Colon (tissue), 2 donors: ENCODE measurements around the gene KCNJ2.

Experiments
- FAIRE-seq: peaks from 2 replicates; lab custom pipeline; 2012; peaks lifted over from hg19 to GRCh38; lab: Jason Lieb, UNC
- donor health status: control.
- donor health status: control.

The KCNJ2 gene

GRCh38 chr17:70205401-70205800, 36.1 kb downstream of the KCNJ2 start:
- no peak for FAIRE-seq

- no peak for FAIRE-seq
These were observed 37.2 kb downstream of the KCNJ2 start for GRCh38 chr17:70206361-70207010.

DNA sequence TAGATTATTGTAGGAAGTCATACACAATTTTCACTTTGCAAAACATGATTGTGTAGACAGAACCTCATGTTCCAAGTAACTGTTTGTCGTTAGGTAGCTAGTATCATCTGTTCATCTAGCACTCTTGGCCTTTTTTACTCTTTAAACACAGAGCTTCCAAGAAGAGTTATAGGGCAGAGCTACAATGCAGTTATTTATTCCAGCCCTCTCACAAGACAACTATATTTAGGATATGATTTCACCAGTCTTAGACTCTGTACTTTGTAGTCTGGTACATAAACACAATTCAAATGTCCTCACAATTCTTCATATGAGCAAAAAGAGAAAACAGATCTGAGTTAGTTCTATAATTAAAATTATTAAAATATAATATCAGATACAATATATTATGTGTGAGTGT, 37.9 kb downstream of the KCNJ2 start:
- no peak for FAIRE-seq

- no peak for FAIRE-seq
These were observed 38.9 kb downstream of the KCNJ2 start for GRCh38 chr17:70208080-70208794.

- no peak for FAIRE-seq
These were observed 39.7 kb downstream of the KCNJ2 start for GRCh38 chr17:70208825-70209555.

- FAIRE-seq, result no peak
These were observed 46.3 kb downstream of the KCNJ2 start for GRCh38 chr17:70215656-70216055.

GRCh38 chr17:70217571-70217970, 48.2 kb downstream of the KCNJ2 start:
- no peak for FAIRE-seq

- no peak for FAIRE-seq
These were observed 55.9 kb downstream of the KCNJ2 start for GRCh38 chr17:70225276-70225675.
